ENCODE measurements around the gene CPSF4.

Gene CPSF4

GRCh38 chr7:99402854-99403253, 35.9 kb upstream of the CPSF4 start:
- Histone ChIP-seq H3K4me1 (ENCODE audit: control insufficient read depth, low read length) (peaks cover 18% of the 10 kb centered on the region), H3K4me3 (ENCODE audit: low read length) (no peak overlapping the region), H3K36me3 (ENCODE audit: control insufficient read depth, low read length) (peaks cover 90% of the 10 kb centered on the region), H3K79me2 (ENCODE audit: control insufficient read depth, low read length) (peaks cover 56% of the 10 kb centered on the region), H3K4me2 (ENCODE audit: low read length) (no peak overlapping the region), H3F3A (ENCODE audit: control insufficient read depth, insufficient read depth) (peaks cover 14% of the 10 kb centered on the region), H3K9me3 (ENCODE audit: control insufficient read depth, insufficient read depth, low read length) (no peaks in the 10 kb centered on the region), H4K20me1 (ENCODE audit: control insufficient read depth, insufficient read depth, low read depth, low read length) (peaks cover 27% of the 10 kb centered on the region), H3K27ac (ENCODE audit: low read depth, low read length) (no peak overlapping the region), H3K9me2 (replicated peaks; ENCODE audit: control insufficient read depth, low read length) (no peaks in the 10 kb centered on the region), H3K27me3 (ENCODE audit: control insufficient read depth, low read length) (no peaks in the 10 kb centered on the region)
- TF ChIP-seq EZH2phosphoT487 (IDR thresholded peaks at IDR 0.05; ENCODE audit: borderline replicate concordance, low read length) (no peak), CTCF (IDR thresholded peaks at IDR 0.05; ENCODE audit: low read depth, low read length, poor library complexity, severe bottlenecking) (no peak)

GRCh38 chr7:99403764-99404163, 35.0 kb upstream of the CPSF4 start:
- no peaks in the 10 kb centered on the region for H3K9me3 ChIP-seq (ENCODE audit: control insufficient read depth, insufficient read depth, low read length)
- H4K20me1 ChIP-seq (ENCODE audit: control insufficient read depth, insufficient read depth, low read depth, low read length): peaks cover 26% of the 10 kb centered on the region
- peaks cover 65% of the 10 kb centered on the region for H3K79me2 ChIP-seq (ENCODE audit: control insufficient read depth, low read length)
- no peak overlapping the region for H3K4me3 ChIP-seq (ENCODE audit: low read length)
- H3K4me2 ChIP-seq (ENCODE audit: low read length): no peak overlapping the region
- TF ChIP-seq CTCF (IDR thresholded peaks at IDR 0.05; ENCODE audit: low read depth, low read length, poor library complexity, severe bottlenecking) (no peak), EZH2phosphoT487 (IDR thresholded peaks at IDR 0.05; ENCODE audit: borderline replicate concordance, low read length) (no peak)
- no peaks in the 10 kb centered on the region for H3K27me3 ChIP-seq (ENCODE audit: control insufficient read depth, low read length)
- H3K9me2 ChIP-seq (replicated peaks; ENCODE audit: control insufficient read depth, low read length): no peaks in the 10 kb centered on the region
- peaks cover 18% of the 10 kb centered on the region for H3K4me1 ChIP-seq (ENCODE audit: control insufficient read depth, low read length)
- H3K36me3 ChIP-seq (ENCODE audit: control insufficient read depth, low read length): peaks cover 86% of the 10 kb centered on the region
- no peak overlapping the region for H3K27ac ChIP-seq (ENCODE audit: low read depth, low read length)
- peaks cover 10% of the 10 kb centered on the region for H3F3A ChIP-seq (ENCODE audit: control insufficient read depth, insufficient read depth)

- H3K9me3 ChIP-seq (ENCODE audit: control insufficient read depth, insufficient read depth, low read length): no peaks in the 10 kb centered on the region
- H3F3A ChIP-seq (ENCODE audit: control insufficient read depth, insufficient read depth): peaks cover 8% of the 10 kb centered on the region; the same call in 1 of the 2 replicates
- H3K27me3 ChIP-seq (ENCODE audit: control insufficient read depth, low read length): no peaks in the 10 kb centered on the region
- H3K27ac ChIP-seq (ENCODE audit: low read depth, low read length): no peak overlapping the region
- no peaks in the 10 kb centered on the region for H3K9me2 ChIP-seq (replicated peaks; ENCODE audit: control insufficient read depth, low read length)
- peaks cover 84% of the 10 kb centered on the region for H3K36me3 ChIP-seq (ENCODE audit: control insufficient read depth, low read length)
- H4K20me1 ChIP-seq (ENCODE audit: control insufficient read depth, insufficient read depth, low read depth, low read length): peaks cover 21% of the 10 kb centered on the region
- H3K4me1 ChIP-seq (ENCODE audit: control insufficient read depth, low read length): peaks cover 18% of the 10 kb centered on the region
- no peak overlapping the region for H3K4me2 ChIP-seq (ENCODE audit: low read length)
- TF ChIP-seq EZH2phosphoT487 (IDR thresholded peaks at IDR 0.05; ENCODE audit: borderline replicate concordance, low read length): no peak
- TF ChIP-seq CTCF (IDR thresholded peaks at IDR 0.05; ENCODE audit: low read depth, low read length, poor library complexity, severe bottlenecking): no peak
- H3K79me2 ChIP-seq (ENCODE audit: control insufficient read depth, low read length): peaks cover 72% of the 10 kb centered on the region
- H3K4me3 ChIP-seq (ENCODE audit: low read length): no peak overlapping the region
Observed at GRCh38 chr7:99404235-99404976, 34.3 kb upstream of the CPSF4 start.

Measured in DOHH2 (cell line).